CD4-positive, alpha-beta memory T cell (primary cell): ENCODE measurements around the gene RALGAPA2. TPM values are rescaled to one million over a fixed set of nuclear protein-coding genes. Genes with fewer than 3 reads are reported as not detected.
A peak's percentile ranks its signal among the peaks of the same experiment; 100 is the strongest.

Experiments
- CTCF ChIA-PET: fragments of 350-600 bp; sonication (Branson Sonifier 250); formaldehyde crosslinking; loops from one replicate; lab custom pipeline; 2021; ENCODE audit warnings: inconsistent platforms; ENCODE audit not compliant: partially characterized antibody; lab: Charles Lee
- POLR2A ChIA-PET: fragments of 350-600 bp; sonication (Branson Sonifier 250); formaldehyde crosslinking; loops from one replicate; lab custom pipeline; 2021; ENCODE audit not compliant: partially characterized antibody; lab: Charles Lee
- DNase-seq, 5 donors: peaks; one replicate each; pipeline versions ENCODE4 v3.0.0 to v3.0.0-alpha.2; 2020 to 2022; ENCODE audit warnings: mixed read lengths in 1 of 5
- H3K27ac ChIP-seq: one replicate; pipeline ENCODE4 v1.7.0; 2013; ENCODE audit warnings: low read depth, low read length
- H3K27me3 ChIP-seq: 2 replicates; pipeline ENCODE4 v1.7.0; 2013; ENCODE audit warnings: mild to moderate bottlenecking, low read length, moderate library complexity; ENCODE audit not compliant: insufficient read depth
- H3K36me3 ChIP-seq: 2 replicates; pipeline ENCODE4 v1.7.0; 2013; ENCODE audit warnings: mild to moderate bottlenecking, low read length, moderate library complexity; ENCODE audit not compliant: insufficient read depth
- H3K4me1 ChIP-seq: 2 replicates; pipeline ENCODE4 v1.7.0; 2013; ENCODE audit warnings: mild to moderate bottlenecking, low read length, moderate library complexity; ENCODE audit not compliant: insufficient read depth
- H3K4me3 ChIP-seq, 2 donors: one replicate each; pipeline ENCODE4 v1.7.0; 2013; ENCODE audit warnings: low read length in 2 of 2, mild to moderate bottlenecking in 1 of 2
- H3K9me3 ChIP-seq, 2 donors: one replicate each; pipeline ENCODE4 v1.7.0; 2013; ENCODE audit warnings: low read length in 2 of 2, control low read depth in 1 of 2; ENCODE audit not compliant: control insufficient read depth in 1 of 2
- H3K27ac Mint-ChIP-seq, 7 donors: one replicate each; pipeline ENCODE4 v1.8.0; 2020 to 2021; ENCODE audit warnings: mixed read lengths in 7 of 7, mild to moderate bottlenecking in 6 of 7, inconsistent platforms in 3 of 7, moderate library complexity in 3 of 7
- H3K27me3 Mint-ChIP-seq, 2 donors: one replicate each; pipeline ENCODE4 v1.8.0; 2020 to 2021; ENCODE audit warnings: mixed read lengths in 2 of 2
- H3K36me3 Mint-ChIP-seq, 2 donors: one replicate each; pipeline ENCODE4 v1.8.0; 2020 to 2021; ENCODE audit warnings: mixed read lengths in 2 of 2, inconsistent platforms in 1 of 2, mild to moderate bottlenecking in 1 of 2
- H3K4me1 Mint-ChIP-seq, 4 donors: one replicate each; pipeline ENCODE4 v1.8.0; 2020 to 2021; ENCODE audit warnings: mixed read lengths in 4 of 4, mild to moderate bottlenecking in 1 of 4
- H3K4me3 Mint-ChIP-seq, 8 donors: one replicate each; pipeline ENCODE4 v1.8.0; 2020 to 2021; ENCODE audit warnings: mixed read lengths in 8 of 8, mild to moderate bottlenecking in 7 of 8, moderate library complexity in 6 of 8, inconsistent platforms in 3 of 8
- H3K9me3 Mint-ChIP-seq, 8 donors: one replicate each; pipeline ENCODE4 v1.8.0; 2020 to 2021; ENCODE audit warnings: mixed read lengths in 8 of 8, mild to moderate bottlenecking in 5 of 8, inconsistent platforms in 3 of 8, moderate library complexity in 1 of 8
- intact Hi-C: fragments of 100-400 bp; cut with micrococcal nuclease; formaldehyde crosslinking; loops from one replicate; pipeline ENCODE4 v1.15.1; 2023
- polyA plus RNA-seq, 2 donors: library from polyadenylated mRNA; unstranded; fragments of 300-500 nt; fragmentation: Illumina TruSeq; gene quantifications; one replicate each; pipeline ENCODE4 v1.2.3, GENCODE V29; 2021
- total RNA-seq, 2 experiments: library from RNA; stranded (reverse); gene quantifications; one replicate each; pipeline ENCODE4 v1.2.3, GENCODE V29; 2021

The RALGAPA2 gene
- total and polyA plus RNA-seq, 4 experiments from 2014 or later, result 1.6 to 36.3 (median 21.5) TPM

GRCh38 chr20:20430066-20430465 is 282.4 kb downstream of the RALGAPA2 start:
- H3K27me3 Mint-ChIP-seq, result no peaks in the 10 kb centered on the region
- H3K36me3 ChIP-seq, result no peaks in the 10 kb centered on the region
- no peaks in the 10 kb centered on the region for H3K27me3 ChIP-seq
- no peaks in the 10 kb centered on the region for H3K4me1 ChIP-seq
- peaks cover 0 to 4% (median 0%) of the 10 kb centered on the region in 4 donors for H3K4me1 Mint-ChIP-seq
- CTCF ChIA-PET, result no interaction called here
- no peaks in the 10 kb centered on the region for H3K9me3 Mint-ChIP-seq
- no peaks in the 10 kb centered on the region for H3K9me3 ChIP-seq
- H3K36me3 Mint-ChIP-seq, result peaks cover 11 to 21% of the 10 kb centered on the region in 2 donors
- intact Hi-C loops, result no loop called here
- POLR2A ChIA-PET, result no interaction called here
- no peak overlapping the region for H3K4me3 ChIP-seq
- no peak overlapping the region for H3K4me3 Mint-ChIP-seq
- H3K27ac ChIP-seq, result no peak overlapping the region
- DNase-seq, result no peak
- H3K27ac Mint-ChIP-seq, result no peak overlapping the region

- no peaks in the 10 kb centered on the region for H3K9me3 Mint-ChIP-seq
- H3K27me3 Mint-ChIP-seq, result no peaks in the 10 kb centered on the region
- no peak for DNase-seq
- intact Hi-C loops, result no loop called here
- no peak overlapping the region for H3K27ac Mint-ChIP-seq
- Histone ChIP-seq H3K27me3 (no peaks in the 10 kb centered on the region), H3K27ac (no peak overlapping the region), H3K4me1 (no peaks in the 10 kb centered on the region), H3K9me3 (no peaks in the 10 kb centered on the region), H3K36me3 (no peaks in the 10 kb centered on the region), H3K4me3 (no peak overlapping the region)
- H3K36me3 Mint-ChIP-seq, result peaks cover 7 to 25% of the 10 kb centered on the region in 2 donors
- H3K4me1 Mint-ChIP-seq, result peaks cover 0 to 6% (median 0%) of the 10 kb centered on the region in 4 donors
- H3K4me3 Mint-ChIP-seq, result no peak overlapping the region
- CTCF ChIA-PET, result interaction anchor here (1.7 kb wide), 1 partner anchor 12 kb away, joined by 3 read pairs; no protein-coding TSS in a partner anchor
- POLR2A ChIA-PET, result no interaction called here
These were observed 284.4 kb downstream of the RALGAPA2 start for GRCh38 chr20:20428067-20428466.

GRCh38 chr20:20427227-20427864 is 285.1 kb downstream of the RALGAPA2 start:
- intact Hi-C loops, result no loop called here
- Histone ChIP-seq H3K27ac (no peak overlapping the region), H3K4me3 (no peak overlapping the region), H3K9me3 (no peaks in the 10 kb centered on the region), H3K27me3 (no peaks in the 10 kb centered on the region), H3K4me1 (no peaks in the 10 kb centered on the region), H3K36me3 (no peaks in the 10 kb centered on the region)
- ChIA-PET POLR2A (no interaction called here), CTCF (interaction anchor here (1.7 kb wide), 1 partner anchor 11 kb away, joined by 3 read pairs; no protein-coding TSS in a partner anchor)
- DNase-seq, result no peak
- Mint-ChIP-seq H3K4me1 (peaks cover 0 to 6% (median 0%) of the 10 kb centered on the region in 4 donors), H3K27me3 (no peaks in the 10 kb centered on the region), H3K4me3 (peak overlapping the region in 1 of 8 donors; percentile 29), H3K36me3 (peaks cover 13 to 28% of the 10 kb centered on the region in 2 donors), H3K27ac (peak overlapping the region in 1 of 7 donors; percentile 7), H3K9me3 (no peaks in the 10 kb centered on the region)

- H3K4me3 Mint-ChIP-seq, result no peak overlapping the region
- peaks cover 0 to 6% (median 0%) of the 10 kb centered on the region in 4 donors for H3K4me1 Mint-ChIP-seq
- no peaks in the 10 kb centered on the region for H3K27me3 Mint-ChIP-seq
- intact Hi-C loops, result no loop called here
- Histone ChIP-seq H3K4me1 (no peaks in the 10 kb centered on the region), H3K36me3 (no peaks in the 10 kb centered on the region), H3K27ac (no peak overlapping the region), H3K9me3 (no peaks in the 10 kb centered on the region), H3K27me3 (no peaks in the 10 kb centered on the region), H3K4me3 (no peak overlapping the region)
- POLR2A ChIA-PET, result no interaction called here
- H3K36me3 Mint-ChIP-seq, result peaks cover 13 to 31% of the 10 kb centered on the region in 2 donors
- H3K9me3 Mint-ChIP-seq, result no peaks in the 10 kb centered on the region
- DNase-seq, result no peak
- H3K27ac Mint-ChIP-seq, result peak overlapping the region in 2 of 7 donors; percentile 1 to 77
- CTCF ChIA-PET, result interaction anchor here (1.5 kb wide), 1 partner anchor 22 kb away, joined by 3 read pairs; no protein-coding TSS in a partner anchor
These were observed 285.9 kb downstream of the RALGAPA2 start for GRCh38 chr20:20426655-20426907.

GRCh38 chr20:20425823-20426654 is 286.4 kb downstream of the RALGAPA2 start:
- H3K9me3 Mint-ChIP-seq, result no peaks in the 10 kb centered on the region
- no peak overlapping the region for H3K4me3 ChIP-seq
- H3K27ac ChIP-seq, result no peak overlapping the region
- no peaks in the 10 kb centered on the region for H3K36me3 ChIP-seq
- DNase-seq, result no peak
- intact Hi-C loops, result no loop called here
- peaks cover 0 to 6% (median 1%) of the 10 kb centered on the region in 4 donors for H3K4me1 Mint-ChIP-seq
- H3K27ac Mint-ChIP-seq, result peak overlapping the region in 2 of 7 donors; percentile 1 to 77
- no peaks in the 10 kb centered on the region for H3K27me3 Mint-ChIP-seq
- H3K4me1 ChIP-seq, result no peaks in the 10 kb centered on the region
- H3K4me3 Mint-ChIP-seq, result no peak overlapping the region
- H3K27me3 ChIP-seq, result no peaks in the 10 kb centered on the region
- no peaks in the 10 kb centered on the region for H3K9me3 ChIP-seq
- peaks cover 14 to 33% of the 10 kb centered on the region in 2 donors for H3K36me3 Mint-ChIP-seq
- ChIA-PET CTCF (interaction anchor here (1.5 kb wide), 1 partner anchor 22 kb away, joined by 3 read pairs; no protein-coding TSS in a partner anchor), POLR2A (no interaction called here)

GRCh38 chr20:20423117-20423516 is 289.3 kb downstream of the RALGAPA2 start:
- H3K4me1 Mint-ChIP-seq, result peaks cover 0 to 6% (median 4%) of the 10 kb centered on the region in 4 donors
- H3K27me3 Mint-ChIP-seq, result no peaks in the 10 kb centered on the region
- ChIA-PET POLR2A (no interaction called here), CTCF (no interaction called here)
- peaks cover 28 to 47% of the 10 kb centered on the region in 2 donors for H3K36me3 Mint-ChIP-seq
- H3K27me3 ChIP-seq, result no peaks in the 10 kb centered on the region
- peak overlapping the region in 1 of 7 donors; percentile 70 for H3K27ac Mint-ChIP-seq
- H3K4me3 Mint-ChIP-seq, result no peak overlapping the region
- H3K27ac ChIP-seq, result no peak overlapping the region
- no peak for DNase-seq
- no peaks in the 10 kb centered on the region for H3K9me3 Mint-ChIP-seq
- intact Hi-C loops, result no loop called here
- no peaks in the 10 kb centered on the region for H3K36me3 ChIP-seq
- H3K9me3 ChIP-seq, result no peaks in the 10 kb centered on the region
- no peaks in the 10 kb centered on the region for H3K4me1 ChIP-seq
- H3K4me3 ChIP-seq, result no peak overlapping the region

GRCh38 chr20:20417876-20418676 is 294.4 kb downstream of the RALGAPA2 start:
- H3K27me3 ChIP-seq, result no peaks in the 10 kb centered on the region
- ChIA-PET POLR2A (no interaction called here), CTCF (no interaction called here)
- H3K4me3 ChIP-seq, result no peak overlapping the region
- intact Hi-C loops, result no loop called here
- H3K36me3 ChIP-seq, result no peaks in the 10 kb centered on the region
- no peaks in the 10 kb centered on the region for H3K4me1 ChIP-seq
- H3K27me3 Mint-ChIP-seq, result no peaks in the 10 kb centered on the region
- H3K9me3 Mint-ChIP-seq, result no peaks in the 10 kb centered on the region
- DNase-seq, result no peak
- no peak overlapping the region for H3K4me3 Mint-ChIP-seq
- H3K36me3 Mint-ChIP-seq, result peaks cover 31 to 33% of the 10 kb centered on the region in 2 donors
- no peak overlapping the region for H3K27ac Mint-ChIP-seq
- no peaks in the 10 kb centered on the region for H3K9me3 ChIP-seq
- H3K4me1 Mint-ChIP-seq, result peaks cover 0 to 6% (median 2%) of the 10 kb centered on the region in 4 donors
- H3K27ac ChIP-seq, result no peak overlapping the region
